HG03432 (cell line): ENCODE data around the gene KDSR.

Experiments used
- ATAC-seq: cut with Tn5 transposase; IDR thresholded peaks from one replicate; pipeline ENCODE4 v1.9.1; 2021; ENCODE audit warnings: mild to moderate bottlenecking, moderate library complexity; ENCODE audit not compliant: unreplicated experiment

The KDSR gene

DNA sequence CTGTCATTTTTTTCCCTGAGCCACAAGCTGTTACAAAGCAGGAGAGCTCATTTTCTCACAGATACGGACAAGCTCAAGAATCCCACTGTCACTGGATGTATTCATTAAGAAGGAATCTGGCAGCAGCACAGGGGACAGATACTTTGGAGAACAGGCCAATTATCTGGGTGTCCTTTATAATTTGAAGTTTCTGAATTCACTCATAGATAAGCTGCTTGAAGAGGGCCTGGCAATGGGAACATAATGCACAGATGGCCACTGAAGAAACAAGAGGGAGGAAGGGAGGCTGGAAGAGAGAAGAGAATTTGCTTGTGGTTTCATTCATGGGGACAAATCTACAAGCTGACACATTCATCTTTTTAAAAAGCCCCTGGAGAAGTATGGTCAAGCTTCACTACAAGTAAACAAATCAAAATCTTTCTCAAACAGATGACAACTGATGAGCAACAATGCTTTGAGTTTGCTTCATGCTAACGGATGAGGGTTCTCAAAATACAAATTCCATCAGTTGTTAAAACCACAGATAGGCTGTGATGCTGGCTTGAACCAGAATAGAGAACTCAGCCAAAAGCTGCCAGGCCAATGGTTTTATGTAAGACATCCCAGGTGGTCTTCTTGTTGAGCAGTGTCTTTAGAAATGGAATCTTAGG is 59.3 kb downstream of the KDSR start:
- no peak for ATAC-seq

GRCh38 chr18:63306819-63307550 is 60.0 kb downstream of the KDSR start:
- ATAC-seq: no peak

DNA sequence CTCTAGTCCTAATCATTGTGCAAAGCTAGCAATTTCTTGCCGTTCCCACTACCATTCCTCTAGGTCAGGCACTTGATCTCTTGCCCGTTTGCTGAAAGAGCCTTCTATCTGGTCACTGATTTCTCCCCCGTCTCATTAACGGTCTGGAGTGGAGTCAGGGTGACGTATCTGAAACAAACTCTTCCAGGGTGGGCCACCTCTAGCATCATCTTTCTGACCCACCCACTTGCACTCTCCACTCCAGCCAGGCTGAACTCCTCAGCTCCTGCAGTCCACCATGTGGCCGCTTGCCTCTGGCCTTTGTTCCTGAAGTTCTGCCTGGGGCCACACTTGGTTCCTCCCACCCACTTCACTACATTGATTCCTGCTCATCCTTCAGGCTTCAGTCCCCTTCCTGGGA is 60.8 kb downstream of the KDSR start:
- no peak for ATAC-seq

DNA sequence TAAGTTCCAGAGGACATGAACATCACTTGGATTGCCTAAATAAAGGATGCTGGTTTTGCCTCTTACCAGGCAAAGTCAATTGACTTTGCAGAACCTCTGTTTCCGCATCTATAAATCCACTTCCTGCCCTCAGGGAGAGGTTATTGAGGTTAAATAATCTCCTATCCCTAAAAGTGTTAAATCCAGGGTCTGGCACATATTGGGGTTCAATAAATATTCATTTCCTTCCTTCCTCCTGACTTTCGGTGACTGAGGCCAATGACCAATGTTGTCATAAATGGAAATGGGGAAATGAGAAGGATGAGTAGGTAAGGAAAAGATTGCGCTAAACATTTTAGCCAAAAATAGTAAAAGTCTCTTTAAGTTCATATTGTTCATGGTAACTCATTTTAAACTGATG is 63.5 kb downstream of the KDSR start:
- no peak for ATAC-seq

DNA sequence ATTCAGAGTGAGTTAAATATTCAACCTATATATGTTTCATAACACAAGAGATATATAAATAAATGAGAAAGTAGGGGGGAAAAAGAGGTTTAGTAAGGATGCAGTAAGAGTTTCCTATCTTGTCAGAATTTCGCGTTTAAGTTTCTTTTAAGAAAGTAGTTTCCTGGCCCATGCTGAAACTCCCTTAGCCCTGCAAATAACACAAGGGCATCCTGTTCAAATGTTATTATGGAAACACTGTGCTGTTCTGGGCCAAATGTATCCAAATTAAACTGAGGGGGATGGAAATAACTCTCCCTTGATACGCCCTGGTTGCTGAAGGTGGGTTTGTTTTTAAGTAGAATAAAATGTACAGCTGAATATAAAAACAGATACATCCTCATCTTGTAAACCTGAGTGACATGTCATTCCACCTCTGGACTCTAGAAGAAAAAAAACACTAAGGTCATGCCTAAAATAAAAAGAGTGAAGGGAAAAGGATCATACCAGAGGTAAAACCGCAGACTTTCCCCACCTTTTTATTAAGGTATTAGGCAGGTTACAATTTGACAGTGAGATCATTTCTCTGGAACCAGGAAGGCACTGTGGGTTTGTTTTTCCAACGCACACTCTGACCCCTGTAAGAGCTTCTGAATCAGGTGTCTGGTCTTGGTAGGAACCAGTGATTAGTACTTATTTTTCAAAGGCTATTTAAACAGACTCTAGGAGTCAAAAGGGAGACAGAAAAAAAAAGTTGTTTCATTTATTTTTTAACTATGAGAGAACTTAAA is 64.2 kb downstream of the KDSR start:
- ATAC-seq: no peak

DNA sequence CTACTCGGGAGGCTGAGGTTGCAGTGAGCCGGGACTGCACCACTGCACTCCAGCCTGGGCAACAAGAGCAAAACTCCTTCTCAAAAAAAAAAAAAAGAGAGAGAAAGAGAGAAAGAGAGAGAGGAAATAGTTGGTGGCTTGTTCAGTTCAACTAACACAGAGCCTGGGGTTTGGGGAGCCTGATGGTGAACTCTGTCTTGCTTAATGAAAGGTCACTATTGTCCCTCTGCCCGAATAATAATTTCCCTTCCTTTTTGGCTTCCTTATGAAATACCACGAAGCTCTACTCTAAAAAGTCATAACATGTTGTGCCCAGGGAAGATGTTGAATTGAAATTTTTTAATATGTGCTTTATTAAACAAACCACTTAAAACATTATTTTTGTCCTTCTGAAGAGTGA is 64.8 kb downstream of the KDSR start:
- ATAC-seq: no peak

DNA sequence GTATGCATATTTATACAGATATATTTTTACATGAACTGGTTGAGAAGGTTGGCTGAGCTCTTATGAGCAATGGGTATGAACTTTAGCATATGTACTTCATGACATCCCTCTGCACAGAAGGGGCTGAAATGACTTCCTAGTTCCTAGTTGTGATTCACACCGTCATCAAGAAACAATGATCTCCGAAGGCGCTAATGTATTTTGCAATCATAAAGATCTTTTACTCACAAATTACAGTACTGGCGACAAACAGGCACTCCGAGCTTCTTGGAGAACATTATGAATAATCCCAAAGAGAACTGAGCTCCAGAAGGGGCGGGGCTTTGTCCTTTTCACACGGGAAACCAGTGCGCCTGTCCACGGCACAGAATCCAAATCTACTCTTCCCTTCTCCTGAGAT is 65.6 kb downstream of the KDSR start:
- ATAC-seq: no peak

DNA sequence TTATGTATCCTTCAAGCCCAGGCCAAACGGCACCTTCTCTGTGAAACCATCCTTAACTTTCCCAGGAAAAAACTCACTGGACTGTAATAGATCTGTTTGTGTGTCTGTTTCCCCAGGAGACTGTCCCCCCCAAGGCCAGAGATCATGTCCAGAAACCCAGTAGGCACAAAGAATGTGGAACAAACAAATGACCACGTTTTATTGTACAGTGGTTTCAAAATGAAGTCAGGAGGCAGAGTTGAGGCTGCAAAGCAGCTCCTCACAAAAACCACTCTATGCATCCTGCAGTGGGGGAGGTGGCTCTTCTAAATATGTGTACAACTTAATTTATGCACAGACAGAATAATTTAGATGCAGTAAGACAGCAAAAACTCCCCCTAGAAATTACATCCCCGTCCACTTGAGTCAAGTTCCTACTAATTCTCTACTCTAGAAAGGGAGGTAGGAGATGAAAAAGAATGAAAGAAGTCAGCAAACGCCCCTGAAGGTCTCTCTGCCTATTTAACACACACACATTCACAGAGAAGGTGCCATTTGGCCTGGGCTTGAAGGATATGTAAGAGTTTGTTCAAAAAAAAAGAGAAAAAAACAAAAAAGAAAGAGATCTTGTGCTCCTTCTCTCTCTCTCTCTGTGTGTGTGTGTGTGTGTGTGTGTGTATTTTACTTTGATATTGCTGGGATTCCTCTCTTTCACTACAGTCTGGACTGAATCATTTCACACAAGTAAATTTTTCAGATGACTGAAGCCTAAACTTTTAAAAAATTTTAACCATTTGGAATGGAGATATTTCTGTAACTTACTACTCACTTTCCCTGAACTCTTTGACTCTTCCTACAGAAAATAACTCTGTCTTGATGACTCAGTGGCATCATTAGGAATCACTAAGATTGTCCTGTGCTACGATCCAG is 66.9 kb downstream of the KDSR start:
- ATAC-seq: peak; percentile 80

DNA sequence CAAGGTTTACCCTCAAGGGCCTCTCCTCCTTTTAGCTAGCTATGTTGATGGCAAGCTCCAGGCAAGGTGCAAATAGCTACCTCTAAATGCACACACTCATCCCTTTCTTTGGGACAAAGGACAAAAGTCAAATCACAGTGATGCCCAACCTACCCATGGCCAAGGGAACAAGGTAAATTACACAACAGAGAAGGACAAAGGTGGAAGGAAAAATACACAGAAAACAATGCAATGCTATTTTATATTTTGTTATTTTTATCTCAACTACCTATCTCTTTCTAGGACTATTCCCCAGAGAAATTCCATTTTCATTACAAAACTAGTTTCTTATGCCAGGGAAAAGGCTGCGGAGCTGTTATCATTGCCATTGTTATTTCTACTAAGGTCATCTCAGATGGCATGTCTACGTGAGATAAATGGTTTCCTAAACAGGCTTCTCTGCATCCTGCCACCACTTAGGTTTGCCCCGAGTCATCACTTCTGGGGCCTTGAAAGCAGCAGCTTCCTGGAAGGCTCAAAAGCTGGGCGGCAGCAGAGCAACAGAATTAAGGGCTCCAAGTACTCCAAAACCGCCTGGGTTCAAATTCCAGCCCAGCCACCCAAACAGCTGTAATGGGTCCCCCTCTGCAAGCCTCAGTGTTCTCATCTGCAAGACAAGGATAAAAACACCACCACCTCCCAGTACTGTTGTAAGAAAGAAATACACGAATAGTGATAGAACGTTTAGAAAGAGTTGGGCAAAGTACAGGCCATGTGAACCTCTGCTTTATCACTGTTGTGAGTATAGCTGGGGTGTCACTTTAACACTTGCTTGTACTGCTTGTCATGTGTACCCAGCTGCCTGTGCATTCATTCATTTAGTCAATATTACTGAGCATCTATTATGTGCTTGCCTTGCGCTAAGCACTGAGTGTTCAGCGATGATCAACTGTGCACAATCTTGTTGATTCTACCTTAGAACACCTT is 68.3 kb downstream of the KDSR start:
- ATAC-seq: no peak

- ATAC-seq: no peak
Measured at GRCh38 chr18:63297687-63298399, 69.2 kb downstream of the KDSR start.

GRCh38 chr18:63293935-63294334 is 73.1 kb downstream of the KDSR start:
- no peak for ATAC-seq

DNA sequence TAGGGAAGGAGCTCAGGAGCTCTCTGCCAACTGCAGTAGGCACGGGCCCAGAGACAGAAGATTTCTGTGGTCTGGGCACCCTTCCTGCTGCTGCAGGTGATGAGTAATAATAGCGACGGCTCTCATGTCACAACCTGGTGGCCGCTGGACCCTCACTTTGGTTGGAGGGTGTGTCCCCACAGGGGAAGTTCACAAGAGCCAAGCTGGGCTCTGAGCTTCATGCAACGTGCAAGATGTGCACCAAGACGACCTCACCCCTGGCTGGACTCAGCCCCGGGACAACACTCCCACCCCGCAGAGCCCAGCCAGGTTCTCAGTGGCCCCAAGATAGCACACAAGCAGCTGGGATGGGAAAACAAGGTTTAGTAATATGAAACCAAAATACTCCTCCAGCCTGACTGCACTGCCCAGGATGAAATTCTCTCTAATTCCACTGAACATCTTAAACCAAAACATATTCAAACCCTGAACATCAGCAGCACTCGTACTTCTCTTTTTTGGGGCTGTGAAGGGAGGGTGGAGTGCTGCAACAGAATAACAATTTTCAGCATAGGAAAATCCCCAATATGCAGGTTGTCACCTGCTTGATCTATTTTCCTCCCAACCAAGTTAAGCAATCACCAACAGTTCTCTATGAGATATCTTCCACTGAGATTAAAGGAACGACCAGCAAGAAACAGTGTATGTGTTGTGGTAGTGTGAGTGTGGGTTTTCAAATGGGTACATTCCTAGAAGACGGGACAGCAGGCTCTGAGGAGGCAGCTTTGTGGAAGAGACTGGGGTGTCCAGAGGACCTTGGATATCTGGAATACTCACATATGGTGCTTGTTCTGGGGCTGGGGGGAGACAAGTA is 73.9 kb downstream of the KDSR start:
- ATAC-seq: peak; percentile 73

DNA sequence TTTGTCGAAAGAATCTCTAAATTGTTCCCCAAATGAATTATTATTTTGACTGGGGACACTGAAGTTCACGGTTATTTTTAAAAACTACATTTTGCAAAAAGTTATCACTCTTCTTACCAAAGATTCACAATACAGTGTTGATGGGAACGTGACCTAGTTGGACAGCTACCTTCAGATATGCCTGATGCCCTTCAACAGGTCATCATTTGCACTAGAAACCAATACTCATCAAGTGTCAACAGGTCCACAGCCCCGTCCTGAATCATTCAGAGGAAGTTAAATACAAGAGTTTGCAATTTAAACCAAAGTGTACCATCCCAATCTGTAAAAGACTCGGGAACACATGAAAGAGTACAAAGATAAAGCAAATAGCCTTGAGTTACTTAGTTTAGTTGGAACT is 75.7 kb downstream of the KDSR start:
- ATAC-seq: no peak

GRCh38 chr18:63290821-63291200 is 76.2 kb downstream of the KDSR start:
- ATAC-seq: no peak

GRCh38 chr18:63290166-63290820 is 76.7 kb downstream of the KDSR start:
- ATAC-seq: no peak

DNA sequence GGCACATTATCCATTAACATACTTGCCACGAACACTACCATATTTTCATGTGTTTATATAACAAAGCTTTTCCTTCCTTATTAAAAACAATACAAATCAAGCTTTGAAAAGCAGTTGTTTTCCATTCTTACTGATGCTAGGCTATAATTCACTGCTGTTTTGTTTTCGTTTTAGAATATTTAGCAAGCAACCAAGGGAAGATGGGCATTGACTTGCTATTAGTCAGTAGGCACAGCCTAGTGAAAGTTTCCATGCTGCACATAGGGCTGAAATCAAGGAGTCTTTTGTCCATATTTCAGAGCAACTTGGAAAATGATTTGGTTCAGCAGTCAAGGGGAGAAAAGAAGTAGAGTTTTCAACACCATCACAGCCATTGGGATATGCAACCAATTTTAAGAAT is 78.7 kb downstream of the KDSR start:
- no peak for ATAC-seq

DNA sequence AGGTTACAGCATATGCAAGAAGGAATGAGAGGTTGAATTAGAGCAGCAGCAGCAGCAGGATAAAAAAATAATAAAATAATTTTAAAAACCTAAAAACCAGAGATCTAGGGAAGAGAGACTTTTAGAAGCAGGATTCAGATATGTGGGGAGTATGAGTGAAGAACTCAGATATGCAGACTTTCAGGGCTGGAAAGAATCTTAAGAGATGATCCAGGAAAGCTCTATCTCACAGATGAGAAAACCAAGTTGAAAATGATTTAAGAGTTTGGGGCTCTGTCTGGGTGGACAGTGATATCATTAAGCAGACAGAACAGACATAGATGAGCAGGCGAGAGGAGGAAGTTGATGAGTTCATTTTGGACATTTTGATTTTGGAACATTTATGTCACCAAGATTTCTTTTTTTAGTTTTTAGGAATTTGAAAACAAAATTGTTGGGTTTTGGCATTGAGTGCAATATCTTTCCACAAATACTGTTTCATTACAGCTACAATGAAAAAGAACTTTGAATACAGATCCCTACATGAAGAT is 79.2 kb downstream of the KDSR start:
- no peak for ATAC-seq

DNA sequence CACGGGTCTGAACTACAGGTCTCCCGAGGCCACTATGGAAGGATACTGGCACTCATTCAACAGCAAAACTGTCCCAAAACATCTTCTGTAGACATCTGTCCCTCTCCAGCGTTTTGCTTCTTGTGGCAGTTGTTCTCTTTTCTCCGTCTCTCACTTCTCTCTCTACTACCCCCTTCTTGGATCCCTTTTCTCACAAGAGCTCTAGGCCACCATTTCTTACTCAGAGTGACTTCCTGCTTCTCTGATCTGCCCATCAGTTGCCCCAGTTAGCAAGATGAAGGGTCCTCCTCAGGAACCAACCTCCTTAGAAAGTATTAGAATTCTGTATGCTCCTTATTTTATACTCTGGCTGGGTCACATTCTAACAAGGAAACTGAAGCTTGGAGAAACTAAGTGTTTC is 80.1 kb downstream of the KDSR start:
- ATAC-seq: no peak
